ENCODE measurements around the gene IARS2.

IARS2 gene

DNA sequence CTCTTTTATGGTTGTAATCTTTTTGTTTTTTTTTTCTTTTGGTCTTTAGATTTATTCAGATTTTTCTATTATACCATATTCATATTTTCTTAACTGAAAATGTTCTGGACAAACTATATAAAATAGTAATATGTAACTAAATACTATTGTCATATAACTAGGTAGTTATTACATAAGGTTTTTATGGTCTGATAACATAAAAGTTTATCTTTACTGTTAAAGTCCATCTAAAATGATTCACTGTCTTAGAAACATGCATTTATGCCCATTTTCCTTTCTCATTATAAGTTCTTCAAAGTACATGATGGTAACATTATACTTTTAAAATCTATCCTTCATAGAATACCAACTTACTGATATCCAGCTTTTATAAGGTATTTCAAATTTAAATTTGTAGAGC, 29.1 kb downstream of the IARS2 start:
- no peak overlapping the region for H3K27ac ChIP-seq
- TF ChIP-seq, protein P1, sequence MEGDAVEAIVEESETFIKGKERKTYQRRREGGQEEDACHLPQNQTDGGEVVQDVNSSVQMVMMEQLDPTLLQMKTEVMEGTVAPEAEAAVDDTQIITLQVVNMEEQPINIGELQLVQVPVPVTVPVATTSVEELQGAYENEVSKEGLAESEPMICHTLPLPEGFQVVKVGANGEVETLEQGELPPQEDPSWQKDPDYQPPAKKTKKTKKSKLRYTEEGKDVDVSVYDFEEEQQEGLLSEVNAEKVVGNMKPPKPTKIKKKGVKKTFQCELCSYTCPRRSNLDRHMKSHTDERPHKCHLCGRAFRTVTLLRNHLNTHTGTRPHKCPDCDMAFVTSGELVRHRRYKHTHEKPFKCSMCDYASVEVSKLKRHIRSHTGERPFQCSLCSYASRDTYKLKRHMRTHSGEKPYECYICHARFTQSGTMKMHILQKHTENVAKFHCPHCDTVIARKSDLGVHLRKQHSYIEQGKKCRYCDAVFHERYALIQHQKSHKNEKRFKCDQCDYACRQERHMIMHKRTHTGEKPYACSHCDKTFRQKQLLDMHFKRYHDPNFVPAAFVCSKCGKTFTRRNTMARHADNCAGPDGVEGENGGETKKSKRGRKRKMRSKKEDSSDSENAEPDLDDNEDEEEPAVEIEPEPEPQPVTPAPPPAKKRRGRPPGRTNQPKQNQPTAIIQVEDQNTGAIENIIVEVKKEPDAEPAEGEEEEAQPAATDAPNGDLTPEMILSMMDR (conservative IDR thresholded peaks at IDR 0.05): no peak
- no peak for TF ChIP-seq ZFX (IDR thresholded peaks at IDR 0.05)

GRCh38 chr1:220123889-220124288, 30.0 kb downstream of the IARS2 start:
- TF ChIP-seq, protein P1 (conservative IDR thresholded peaks at IDR 0.05): peak; percentile 64
- TF ChIP-seq ZFX (IDR thresholded peaks at IDR 0.05): no peak
- no peak overlapping the region for H3K27ac ChIP-seq

- TF ChIP-seq, protein P1 (conservative IDR thresholded peaks at IDR 0.05): no peak
- no peak for TF ChIP-seq ZFX (IDR thresholded peaks at IDR 0.05)
- no peak overlapping the region for H3K27ac ChIP-seq
Measured at GRCh38 chr1:220124542-220124941, 30.6 kb downstream of the IARS2 start.

DNA sequence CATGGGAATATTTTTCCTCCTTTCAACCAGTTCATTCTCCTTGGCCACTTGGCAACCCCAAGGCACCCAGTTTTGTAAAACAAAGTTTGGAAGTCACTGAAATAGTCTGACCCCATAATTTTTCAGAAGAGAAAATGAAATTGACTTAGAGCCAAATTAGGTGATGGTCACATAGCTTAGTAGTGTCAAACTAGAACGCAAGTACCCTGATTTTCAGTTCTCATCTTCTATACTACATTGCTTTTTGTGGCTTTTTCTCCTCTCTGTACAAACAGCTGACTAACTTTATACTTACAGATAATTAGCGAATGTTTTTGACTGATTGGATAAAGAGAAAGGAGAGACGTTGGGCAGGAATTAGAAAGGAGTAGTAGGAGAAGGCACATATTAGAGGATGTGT, 33.1 kb downstream of the IARS2 start:
- no peak for TF ChIP-seq ZFX (IDR thresholded peaks at IDR 0.05)
- TF ChIP-seq, protein P1 (conservative IDR thresholded peaks at IDR 0.05): no peak
- no peak overlapping the region for H3K27ac ChIP-seq

DNA sequence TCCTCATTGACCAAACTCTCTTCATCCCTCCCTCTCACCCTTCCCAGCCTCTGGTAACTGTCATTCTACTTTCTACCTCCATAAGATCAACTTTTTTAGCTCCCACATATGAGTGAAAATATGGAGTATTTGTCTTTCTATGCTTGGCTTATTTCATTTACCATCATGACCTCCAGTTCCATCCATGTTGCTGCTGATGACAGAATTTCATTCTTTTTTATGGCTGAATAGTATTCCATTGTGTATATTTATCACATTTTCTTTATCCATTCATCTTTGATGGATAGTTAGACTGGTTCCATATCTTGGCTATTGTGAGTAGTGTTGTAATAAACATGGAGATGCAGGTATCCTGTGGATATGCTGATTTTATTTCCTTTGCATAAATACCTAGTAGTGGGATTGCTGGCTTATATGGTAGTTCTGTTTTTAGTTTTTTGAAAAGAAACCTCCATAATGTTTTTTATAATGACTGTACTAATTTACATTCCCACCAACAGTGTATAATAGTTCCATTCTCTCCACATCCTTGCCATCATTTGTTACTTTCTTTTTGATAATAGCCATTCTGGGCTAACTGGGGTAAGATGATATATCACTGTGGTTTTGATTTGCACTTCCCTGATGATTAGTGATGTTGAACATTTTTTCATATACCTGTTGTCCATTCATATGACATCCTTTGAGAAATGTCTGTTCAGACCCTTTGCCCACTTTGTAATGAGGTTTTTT, 35.7 kb downstream of the IARS2 start:
- TF ChIP-seq, protein P1 (conservative IDR thresholded peaks at IDR 0.05): no peak
- TF ChIP-seq ZFX (IDR thresholded peaks at IDR 0.05): no peak
- no peak overlapping the region for H3K27ac ChIP-seq

DNA sequence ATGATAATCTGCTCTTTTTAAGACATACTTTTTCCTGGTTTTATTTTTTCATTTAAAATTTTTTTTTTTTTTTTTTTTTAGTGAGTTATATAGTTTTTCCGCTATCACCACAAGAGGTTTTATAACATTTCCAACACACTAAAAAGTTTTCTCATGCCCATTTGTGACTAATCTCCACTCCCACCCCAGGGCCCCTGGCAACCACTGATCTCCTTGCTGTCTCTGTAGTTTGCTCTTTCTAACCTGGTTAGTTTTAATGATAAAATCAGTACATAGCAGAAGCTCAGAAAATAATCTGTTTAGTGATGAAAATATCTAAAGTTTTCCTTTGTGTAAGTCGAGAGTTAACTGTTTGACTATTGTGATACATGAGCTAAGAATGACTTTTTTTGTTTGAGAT, 41.8 kb downstream of the IARS2 start:
- no peak overlapping the region for H3K27ac ChIP-seq
- TF ChIP-seq, protein P1 (conservative IDR thresholded peaks at IDR 0.05): no peak
- TF ChIP-seq ZFX (IDR thresholded peaks at IDR 0.05): no peak

DNA sequence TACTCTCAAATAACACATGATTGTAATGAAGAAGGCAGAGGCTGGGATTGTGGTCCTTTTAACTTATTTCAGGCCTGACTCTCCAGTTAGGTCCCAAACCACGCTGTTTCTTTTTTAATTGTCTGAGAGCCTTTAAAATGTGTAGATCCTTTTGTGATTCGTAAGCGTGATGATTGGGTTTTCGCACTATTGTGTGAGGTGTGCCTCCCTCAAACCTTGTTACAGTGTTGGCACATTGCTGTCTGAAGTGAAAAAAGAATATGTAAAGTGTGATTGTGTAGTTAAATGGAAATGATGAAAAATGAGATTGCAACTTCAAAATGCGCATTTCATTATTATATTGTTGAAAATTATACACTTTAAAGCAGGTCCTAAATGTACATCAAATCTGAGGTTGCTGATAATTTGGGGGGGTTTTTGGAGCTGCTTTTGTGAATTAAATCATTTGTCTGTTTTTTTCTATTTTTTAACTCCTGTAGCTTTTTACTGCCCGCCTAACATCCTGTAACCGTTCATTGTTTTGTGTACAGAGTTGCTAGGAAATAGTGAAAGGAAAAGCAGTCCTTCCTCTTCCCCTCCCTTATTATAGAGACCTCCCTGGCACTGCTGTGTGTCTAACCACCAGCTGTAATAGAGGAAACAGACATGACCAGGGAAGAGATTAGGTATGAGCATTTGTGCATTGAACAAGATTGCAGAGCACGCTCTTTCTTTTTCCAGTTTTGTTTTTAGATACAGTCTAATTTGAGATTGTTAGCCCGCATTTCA, 43.3 kb downstream of the IARS2 start:
- no peak overlapping the region for H3K27ac ChIP-seq
- TF ChIP-seq, protein P1 (conservative IDR thresholded peaks at IDR 0.05): no peak
- no peak for TF ChIP-seq ZFX (IDR thresholded peaks at IDR 0.05)

All from C4-2B (cell line).